Measurements from ENCODE around the gene SV2C.
A peak's percentile ranks its signal among the peaks of the same experiment; 100 is the strongest.

Gene SV2C

GRCh38 chr5:76397200-76397599 lies 314.0 kb downstream of the SV2C start:
- no peak for DNase-seq
- H3K27me3 ChIP-seq (replicated peaks in 2 of 5; ENCODE audit: control insufficient read depth in 4 of 5, insufficient read depth in 5 of 5, low read length in 4 of 5) = no peaks in the 10 kb centered on the region
- H3K36me3 ChIP-seq (ENCODE audit: control insufficient read depth in 4 of 4, insufficient read depth in 4 of 4, low read length in 3 of 4) = no peaks in the 10 kb centered on the region
- H3K4me1 ChIP-seq (ENCODE audit: control extremely low read depth in 1 of 4, control insufficient read depth in 4 of 4, insufficient read depth in 4 of 4, low read length in 3 of 4) = peaks cover 10 to 54% (median 36%) of the 10 kb centered on the region in 4 experiments
- no peaks in the 10 kb centered on the region for H3K9me3 ChIP-seq (ENCODE audit: control extremely low read depth in 1 of 5, control insufficient read depth in 4 of 5, insufficient read depth in 2 of 5, low read depth in 1 of 5, low read length in 4 of 5)
- H3K4me3 ChIP-seq (ENCODE audit: control insufficient read depth in 1 of 7, extremely low read depth in 1 of 7, insufficient read depth in 4 of 7, low read depth in 2 of 7, low read length in 6 of 7) = no peak overlapping the region
- 100% methylated on average over 1 of the region's 2 CpGs for WGBS (ENCODE audit: insufficient coverage)
- ChIA-PET POLR2A (no interaction called here), CTCF (interaction anchor here (1.1 to 1.5 kb wide), 2 partner anchors 10 to 59 kb away, joined by 3 read pairs; no protein-coding TSS in a partner anchor)
- no peak overlapping the region for H3K27ac ChIP-seq (ENCODE audit: insufficient read depth in 1 of 2, low read depth in 1 of 2, low read length in 2 of 2, poor library complexity in 1 of 2, severe bottlenecking in 2 of 2)

DNA sequence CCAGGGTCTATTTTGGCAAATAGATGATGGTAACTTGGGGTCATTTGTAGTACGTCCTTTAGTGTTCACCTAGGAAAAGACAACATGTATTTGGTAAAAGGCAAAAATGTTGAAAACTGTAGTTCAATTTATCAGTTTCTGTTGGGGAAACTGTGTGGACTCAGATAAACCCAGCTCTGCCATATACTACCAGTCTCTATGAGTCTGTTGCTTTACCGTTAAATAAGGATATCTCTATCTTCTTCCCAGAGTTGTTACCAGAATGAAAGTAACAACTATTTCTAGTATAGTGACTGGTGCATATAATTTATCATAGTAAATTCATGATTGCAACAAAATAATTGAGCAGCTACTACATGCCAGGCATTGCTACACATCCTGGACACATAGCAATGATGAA lies 316.1 kb downstream of the SV2C start:
- Histone ChIP-seq H3K27me3 (replicated peaks in 2 of 5; ENCODE audit: control insufficient read depth in 4 of 5, insufficient read depth in 5 of 5, low read length in 4 of 5) (no peaks in the 10 kb centered on the region), H3K36me3 (ENCODE audit: control insufficient read depth in 4 of 4, insufficient read depth in 4 of 4, low read length in 3 of 4) (no peaks in the 10 kb centered on the region), H3K27ac (ENCODE audit: insufficient read depth in 1 of 2, low read depth in 1 of 2, low read length in 2 of 2, poor library complexity in 1 of 2, severe bottlenecking in 2 of 2) (no peak overlapping the region), H3K4me1 (ENCODE audit: control extremely low read depth in 1 of 4, control insufficient read depth in 4 of 4, insufficient read depth in 4 of 4, low read length in 3 of 4) (peaks cover 4 to 39% (median 31%) of the 10 kb centered on the region in 4 experiments), H3K9me3 (ENCODE audit: control extremely low read depth in 1 of 5, control insufficient read depth in 4 of 5, insufficient read depth in 2 of 5, low read depth in 1 of 5, low read length in 4 of 5) (no peaks in the 10 kb centered on the region), H3K4me3 (ENCODE audit: control insufficient read depth in 1 of 7, extremely low read depth in 1 of 7, insufficient read depth in 4 of 7, low read depth in 2 of 7, low read length in 6 of 7) (no peak overlapping the region)
- 100% methylated on average over 1 of the region's 2 CpGs for WGBS (ENCODE audit: insufficient coverage)
- ChIA-PET CTCF (interaction anchor here (0.7 to 1.0 kb wide), 3 partner anchors 23 to 124 kb away, joined by 3 read pairs; no protein-coding TSS in a partner anchor), POLR2A (no interaction called here)
- DNase-seq = no peak

DNA sequence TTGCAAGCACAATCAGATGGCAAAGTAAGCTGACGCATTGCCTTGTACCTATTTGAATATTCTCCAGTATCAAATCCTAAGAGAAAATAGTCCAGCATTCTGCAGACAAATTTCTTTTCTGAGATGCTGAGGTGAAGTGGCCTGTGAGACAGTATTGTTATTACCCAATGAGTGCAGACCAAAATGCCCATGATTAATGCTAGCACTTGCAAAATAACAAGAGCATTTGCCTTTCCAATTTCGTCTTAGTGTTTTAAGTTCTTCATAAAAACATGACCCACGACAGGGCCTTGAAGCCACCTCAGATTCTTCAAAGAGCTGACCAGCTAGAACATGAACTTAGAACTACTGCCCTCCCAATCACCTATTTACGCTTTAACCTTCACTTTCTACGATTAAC lies 317.3 kb downstream of the SV2C start:
- no peak for DNase-seq
- H3K4me3 ChIP-seq (ENCODE audit: control insufficient read depth in 1 of 7, extremely low read depth in 1 of 7, insufficient read depth in 4 of 7, low read depth in 2 of 7, low read length in 6 of 7) = no peak overlapping the region
- 95% methylated on average over 3 of the region's 5 CpGs for WGBS (ENCODE audit: insufficient coverage)
- H3K36me3 ChIP-seq (ENCODE audit: control insufficient read depth in 4 of 4, insufficient read depth in 4 of 4, low read length in 3 of 4) = no peaks in the 10 kb centered on the region
- POLR2A ChIA-PET = no interaction called here
- CTCF ChIA-PET = interaction anchor here (0.6 to 3.8 kb wide), 3 partner anchors 12 to 56 kb away, joined by 3 to 27 read pairs (median 6); no protein-coding TSS in a partner anchor
- H3K27me3 ChIP-seq (replicated peaks in 2 of 5; ENCODE audit: control insufficient read depth in 4 of 5, insufficient read depth in 5 of 5, low read length in 4 of 5) = no peaks in the 10 kb centered on the region
- peaks cover 13 to 43% (median 33%) of the 10 kb centered on the region in 4 experiments for H3K4me1 ChIP-seq (ENCODE audit: control extremely low read depth in 1 of 4, control insufficient read depth in 4 of 4, insufficient read depth in 4 of 4, low read length in 3 of 4)
- no peaks in the 10 kb centered on the region for H3K9me3 ChIP-seq (ENCODE audit: control extremely low read depth in 1 of 5, control insufficient read depth in 4 of 5, insufficient read depth in 2 of 5, low read depth in 1 of 5, low read length in 4 of 5)
- H3K27ac ChIP-seq (ENCODE audit: insufficient read depth in 1 of 2, low read depth in 1 of 2, low read length in 2 of 2, poor library complexity in 1 of 2, severe bottlenecking in 2 of 2) = no peak overlapping the region

GRCh38 chr5:76401801-76402250 lies 318.6 kb downstream of the SV2C start:
- H3K27ac ChIP-seq (ENCODE audit: insufficient read depth in 1 of 2, low read depth in 1 of 2, low read length in 2 of 2, poor library complexity in 1 of 2, severe bottlenecking in 2 of 2) = peak overlapping the region; percentile 61 to 97
- DNase-seq = peak in 1 of 3 donors; percentile 57
- POLR2A ChIA-PET = interaction anchor here (0.6 to 4.8 kb wide), 8 partner anchors 12 to 181 kb away, joined by 3 to 57 read pairs (median 4); no protein-coding TSS in a partner anchor
- peaks cover 23 to 51% (median 42%) of the 10 kb centered on the region in 4 experiments for H3K4me1 ChIP-seq (ENCODE audit: control extremely low read depth in 1 of 4, control insufficient read depth in 4 of 4, insufficient read depth in 4 of 4, low read length in 3 of 4)
- WGBS (ENCODE audit: insufficient coverage) = 22% methylated on average over 11 of the region's 11 CpGs
- peak overlapping the region in 6 of 7 experiments; percentile 32 to 97 (median 51) for H3K4me3 ChIP-seq (ENCODE audit: control insufficient read depth in 1 of 7, extremely low read depth in 1 of 7, insufficient read depth in 4 of 7, low read depth in 2 of 7, low read length in 6 of 7)
- no peaks in the 10 kb centered on the region for H3K9me3 ChIP-seq (ENCODE audit: control extremely low read depth in 1 of 5, control insufficient read depth in 4 of 5, insufficient read depth in 2 of 5, low read depth in 1 of 5, low read length in 4 of 5)
- no peaks in the 10 kb centered on the region for H3K36me3 ChIP-seq (ENCODE audit: control insufficient read depth in 4 of 4, insufficient read depth in 4 of 4, low read length in 3 of 4)
- H3K27me3 ChIP-seq (replicated peaks in 2 of 5; ENCODE audit: control insufficient read depth in 4 of 5, insufficient read depth in 5 of 5, low read length in 4 of 5) = no peaks in the 10 kb centered on the region
- CTCF ChIA-PET = interaction anchor here (1.0 to 7.0 kb wide), 18 partner anchors 9 to 422 kb away, joined by 3 to 77 read pairs (median 5); no protein-coding TSS in a partner anchor

- POLR2A ChIA-PET = interaction anchor here (0.6 to 4.8 kb wide), 13 partner anchors 8 to 181 kb away, joined by 3 to 57 read pairs (median 4); no protein-coding TSS in a partner anchor
- DNase-seq = peak; percentile 99 to 100 (median 100)
- Histone ChIP-seq H3K4me3 (ENCODE audit: control insufficient read depth in 1 of 7, extremely low read depth in 1 of 7, insufficient read depth in 4 of 7, low read depth in 2 of 7, low read length in 6 of 7) (peak overlapping the region in 6 of 7 experiments; percentile 70 to 97 (median 92)), H3K4me1 (ENCODE audit: control extremely low read depth in 1 of 4, control insufficient read depth in 4 of 4, insufficient read depth in 4 of 4, low read length in 3 of 4) (peaks cover 27 to 55% (median 45%) of the 10 kb centered on the region in 4 experiments), H3K27ac (ENCODE audit: insufficient read depth in 1 of 2, low read depth in 1 of 2, low read length in 2 of 2, poor library complexity in 1 of 2, severe bottlenecking in 2 of 2) (peak overlapping the region; percentile 93 to 97), H3K9me3 (ENCODE audit: control extremely low read depth in 1 of 5, control insufficient read depth in 4 of 5, insufficient read depth in 2 of 5, low read depth in 1 of 5, low read length in 4 of 5) (no peaks in the 10 kb centered on the region), H3K36me3 (ENCODE audit: control insufficient read depth in 4 of 4, insufficient read depth in 4 of 4, low read length in 3 of 4) (no peaks in the 10 kb centered on the region), H3K27me3 (replicated peaks in 2 of 5; ENCODE audit: control insufficient read depth in 4 of 5, insufficient read depth in 5 of 5, low read length in 4 of 5) (no peaks in the 10 kb centered on the region)
- CTCF ChIA-PET = interaction anchor here (0.7 to 7.0 kb wide), 25 partner anchors 9 to 421 kb away, joined by 3 to 77 read pairs (median 4); no protein-coding TSS in a partner anchor
- WGBS (ENCODE audit: insufficient coverage) = under 1% methylated on average over 19 of the region's 25 CpGs
These were observed 319.2 kb downstream of the SV2C start for GRCh38 chr5:76402251-76402885.

- peak within 1 kb of the TSS; percentile 70 to 99 (median 96) for H3K4me3 ChIP-seq (ENCODE audit: control insufficient read depth in 1 of 7, extremely low read depth in 1 of 7, insufficient read depth in 4 of 7, low read depth in 2 of 7, low read length in 6 of 7)
- H3K36me3 ChIP-seq (ENCODE audit: control insufficient read depth in 4 of 4, insufficient read depth in 4 of 4, low read length in 3 of 4) = no peaks in the 10 kb centered on the region
- H3K27ac ChIP-seq (ENCODE audit: insufficient read depth in 1 of 2, low read depth in 1 of 2, low read length in 2 of 2, poor library complexity in 1 of 2, severe bottlenecking in 2 of 2) = peak within 1 kb of the TSS; percentile 93 to 97
- ChIA-PET POLR2A (interaction anchor here (0.6 to 4.8 kb wide), 15 partner anchors 9 to 180 kb away, joined by 3 to 57 read pairs (median 5); no protein-coding TSS in a partner anchor), CTCF (interaction anchor here (0.7 to 7.0 kb wide), 42 partner anchors 10 to 420 kb away, joined by 3 to 77 read pairs (median 4); no protein-coding TSS in a partner anchor)
- WGBS (ENCODE audit: insufficient coverage) = 0% methylated on average over 78 of the region's 92 CpGs
- H3K27me3 ChIP-seq (replicated peaks in 2 of 5; ENCODE audit: control insufficient read depth in 4 of 5, insufficient read depth in 5 of 5, low read length in 4 of 5) = no peaks in the 10 kb centered on the region
- peaks cover 32 to 63% (median 52%) of the 10 kb centered on the region in 4 experiments for H3K4me1 ChIP-seq (ENCODE audit: control extremely low read depth in 1 of 4, control insufficient read depth in 4 of 4, insufficient read depth in 4 of 4, low read length in 3 of 4)
- peak; percentile 97 to 99 (median 98) for DNase-seq
- no peaks in the 10 kb centered on the region for H3K9me3 ChIP-seq (ENCODE audit: control extremely low read depth in 1 of 5, control insufficient read depth in 4 of 5, insufficient read depth in 2 of 5, low read depth in 1 of 5, low read length in 4 of 5)
These were observed 319.9 kb downstream of the SV2C start, which contains the start of gene IQGAP2 for GRCh38 chr5:76402886-76403765. TSS of gene IQGAP2 (plus strand) at chr5:76403285. CDS start at chr5:76403546, 261 bp downstream.

All from common myeloid progenitor, CD34-positive (primary cell).